Effector memory CD4-positive, alpha-beta T cell (primary cell): ENCODE results near the gene DRC3.

Experiments
- DNase-seq, 3 donors: peaks; one replicate each; pipeline ENCODE4 v3.0.0-alpha.2; 2020
- H3K27ac ChIP-seq: 2 replicates; pipeline ENCODE4 v1.7.0; 2013; ENCODE audit warnings: mild to moderate bottlenecking, low read length, moderate library complexity; ENCODE audit not compliant: insufficient read depth, poor library complexity, severe bottlenecking
- H3K27me3 ChIP-seq: replicated peaks from 2 replicates; pipeline ENCODE4 v1.7.0; 2013; ENCODE audit warnings: mild to moderate bottlenecking, low read length; ENCODE audit not compliant: insufficient read depth, control insufficient read depth, poor library complexity, severe bottlenecking
- H3K36me3 ChIP-seq: 2 replicates; pipeline ENCODE4 v1.7.0; 2013; ENCODE audit warnings: mild to moderate bottlenecking, low read length, moderate library complexity; ENCODE audit not compliant: control insufficient read depth, insufficient read depth
- H3K4me1 ChIP-seq: 2 replicates; pipeline ENCODE4 v1.7.0; 2013; ENCODE audit warnings: low read length, mild to moderate bottlenecking; ENCODE audit not compliant: control insufficient read depth, insufficient read depth, poor library complexity, severe bottlenecking
- H3K4me3 ChIP-seq: 2 replicates; pipeline ENCODE4 v1.7.0; 2013; ENCODE audit warnings: low read length, low read depth, mild to moderate bottlenecking; ENCODE audit not compliant: insufficient read depth, poor library complexity, severe bottlenecking
- H3K9me3 ChIP-seq: 2 replicates; pipeline ENCODE4 v1.7.0; 2013; ENCODE audit warnings: mild to moderate bottlenecking, low read length, moderate library complexity; ENCODE audit not compliant: control insufficient read depth

The DRC3 gene

GRCh38 chr17:18028114-18028951 lies 55.7 kb downstream of the DRC3 start:
- peaks cover 25% of the 10 kb centered on the region for H3K36me3 ChIP-seq
- no peak overlapping the region for H3K4me3 ChIP-seq
- DNase-seq, result no peak
- H3K4me1 ChIP-seq, result no peaks in the 10 kb centered on the region
- H3K27me3 ChIP-seq, result no peaks in the 10 kb centered on the region
- no peaks in the 10 kb centered on the region for H3K9me3 ChIP-seq
- H3K27ac ChIP-seq, result no peak overlapping the region

- Histone ChIP-seq H3K4me1 (no peaks in the 10 kb centered on the region), H3K9me3 (no peaks in the 10 kb centered on the region), H3K36me3 (peaks cover 23% of the 10 kb centered on the region), H3K27ac (no peak overlapping the region), H3K27me3 (no peaks in the 10 kb centered on the region), H3K4me3 (no peak overlapping the region)
- no peak for DNase-seq
Measured at GRCh38 chr17:18028952-18029540, 56.4 kb downstream of the DRC3 start.

DNA sequence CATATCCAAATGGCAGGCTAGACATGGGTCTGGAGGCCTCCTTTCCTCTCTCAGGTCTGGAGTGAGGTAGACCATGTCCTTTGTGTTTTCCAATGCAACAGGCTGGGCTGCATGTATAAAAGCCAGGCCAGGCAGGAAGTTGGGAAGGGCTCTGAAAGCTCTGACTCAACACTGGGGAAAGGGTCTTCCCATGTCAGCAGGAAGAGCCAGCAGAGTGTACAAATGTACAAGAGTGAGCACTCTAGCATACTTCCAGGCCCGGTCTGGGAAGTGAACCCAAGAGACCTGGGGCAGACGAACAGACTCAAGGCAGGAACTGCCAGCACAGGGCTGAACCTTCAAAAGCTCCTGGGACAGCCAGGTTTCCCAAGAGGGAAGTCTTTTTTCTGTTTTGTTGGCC lies 59.3 kb downstream of the DRC3 start:
- Histone ChIP-seq H3K27me3 (no peaks in the 10 kb centered on the region), H3K4me1 (no peaks in the 10 kb centered on the region), H3K27ac (no peak overlapping the region), H3K4me3 (no peak overlapping the region), H3K36me3 (peaks cover 15% of the 10 kb centered on the region), H3K9me3 (no peaks in the 10 kb centered on the region)
- no peak for DNase-seq

DNA sequence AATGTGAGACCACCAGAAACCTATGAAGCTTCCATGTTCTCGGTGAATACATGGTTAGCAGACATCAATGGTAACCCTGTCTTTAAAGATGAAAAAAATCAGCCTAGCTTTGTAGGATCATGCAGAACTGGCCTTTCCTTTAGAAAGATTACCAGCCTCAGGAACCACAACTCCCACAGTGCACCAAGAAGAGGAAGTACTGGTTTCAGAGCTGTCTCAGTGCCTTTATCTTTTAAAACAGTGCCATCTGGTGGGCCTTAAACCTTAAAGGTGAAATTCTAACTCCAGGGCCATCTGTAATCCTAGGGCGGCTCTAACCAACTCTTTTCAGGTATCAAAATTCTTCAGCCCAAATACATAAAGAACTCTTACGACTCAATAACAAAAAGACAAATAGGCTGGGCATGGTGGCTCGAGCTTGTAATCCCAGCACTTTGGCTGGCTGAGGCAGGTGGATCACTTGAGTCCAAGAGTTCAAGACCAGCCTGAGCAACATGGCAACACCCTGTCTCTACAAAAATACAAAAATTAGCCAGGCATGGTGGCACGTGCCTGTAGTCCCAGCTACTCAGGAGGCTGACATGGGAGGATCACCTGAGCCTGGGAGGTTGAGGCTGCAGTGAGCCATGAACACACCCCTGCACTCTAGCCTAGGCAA lies 60.9 kb downstream of the DRC3 start:
- Histone ChIP-seq H3K4me3 (no peak overlapping the region), H3K4me1 (peaks cover 13% of the 10 kb centered on the region), H3K9me3 (no peaks in the 10 kb centered on the region), H3K36me3 (peaks cover under 1% of the 10 kb centered on the region), H3K27ac (no peak overlapping the region), H3K27me3 (no peaks in the 10 kb centered on the region)
- DNase-seq, result peak; percentile 12 to 38 (median 17)

GRCh38 chr17:18035704-18036103 lies 63.0 kb downstream of the DRC3 start:
- H3K36me3 ChIP-seq, result no peaks in the 10 kb centered on the region
- H3K27ac ChIP-seq, result no peak overlapping the region
- no peak overlapping the region for H3K4me3 ChIP-seq
- DNase-seq, result no peak
- no peaks in the 10 kb centered on the region for H3K9me3 ChIP-seq
- no peaks in the 10 kb centered on the region for H3K27me3 ChIP-seq
- peaks cover 24% of the 10 kb centered on the region for H3K4me1 ChIP-seq

GRCh38 chr17:18037486-18037885 lies 64.8 kb downstream of the DRC3 start:
- H3K4me1 ChIP-seq, result peaks cover 26% of the 10 kb centered on the region
- H3K27ac ChIP-seq, result no peak overlapping the region
- no peaks in the 10 kb centered on the region for H3K36me3 ChIP-seq
- H3K27me3 ChIP-seq, result no peaks in the 10 kb centered on the region
- H3K9me3 ChIP-seq, result no peaks in the 10 kb centered on the region
- H3K4me3 ChIP-seq, result no peak overlapping the region
- no peak for DNase-seq

- Histone ChIP-seq H3K27me3 (no peaks in the 10 kb centered on the region), H3K4me1 (peaks cover 26% of the 10 kb centered on the region), H3K36me3 (no peaks in the 10 kb centered on the region), H3K4me3 (peak overlapping the region; percentile 83), H3K9me3 (no peaks in the 10 kb centered on the region), H3K27ac (peak overlapping the region; percentile 74)
- no peak for DNase-seq
Measured at GRCh38 chr17:18038149-18038850, 65.6 kb downstream of the DRC3 start.

- Histone ChIP-seq H3K27ac (peak within 1 kb of the TSS; percentile 74), H3K4me3 (peak within 1 kb of the TSS; percentile 83), H3K36me3 (no peaks in the 10 kb centered on the region), H3K4me1 (peaks cover 26% of the 10 kb centered on the region), H3K27me3 (no peaks in the 10 kb centered on the region), H3K9me3 (no peaks in the 10 kb centered on the region)
- DNase-seq, result peak; percentile 97 to 99 (median 99)
Measured at GRCh38 chr17:18038861-18039534, 66.3 kb downstream of the DRC3 start, which contains the start of the genes ATPAF2 and GID4. TSS of gene ATPAF2 (minus strand) at chr17:18039168. CDS start at chr17:18039013, 155 bp downstream. TSS of gene GID4 (plus strand) at chr17:18039408. CDS start at chr17:18039465, 57 bp downstream.

DNA sequence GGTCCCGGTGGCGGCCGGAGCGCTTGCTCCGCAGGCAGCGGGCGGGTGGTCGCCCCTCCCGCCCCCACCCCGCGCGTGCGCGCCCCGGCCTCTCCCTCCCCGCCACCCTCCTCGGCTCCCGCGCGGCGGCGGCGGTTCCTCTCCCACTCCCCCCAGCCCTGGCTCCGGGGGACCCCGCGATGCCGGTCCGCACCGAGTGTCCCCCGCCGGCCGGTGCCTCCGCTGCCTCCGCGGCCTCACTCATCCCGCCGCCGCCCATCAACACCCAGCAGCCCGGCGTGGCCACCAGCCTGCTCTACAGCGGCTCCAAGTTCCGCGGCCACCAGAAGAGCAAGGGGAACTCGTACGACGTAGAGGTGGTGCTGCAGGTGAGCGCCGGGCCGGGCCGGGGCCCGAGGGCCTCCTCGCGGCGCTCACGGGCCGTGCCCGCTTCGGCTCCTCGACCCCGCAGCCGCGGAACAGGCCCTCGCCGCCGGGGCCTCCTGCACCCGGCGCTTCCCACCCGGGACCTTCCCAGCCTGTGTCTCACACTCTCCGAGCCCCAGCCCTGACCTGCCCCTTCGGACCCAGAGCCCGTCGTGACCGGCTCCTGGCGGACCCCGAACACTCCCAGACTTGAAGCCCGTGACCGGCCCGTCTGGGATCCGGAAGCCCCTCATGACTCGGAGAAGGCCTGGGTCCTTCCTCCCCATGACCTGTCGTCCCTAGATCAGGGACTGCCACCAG lies 67.0 kb downstream of the DRC3 start:
- Histone ChIP-seq H3K4me1 (peaks cover 26% of the 10 kb centered on the region), H3K36me3 (peaks cover 1% of the 10 kb centered on the region)
- DNase-seq, result peak in 1 of 3 donors; percentile 8

More for the DNA sequence above, 67.0 kb downstream of the DRC3 start:
- Histone ChIP-seq H3K9me3 (no peaks in the 10 kb centered on the region), H3K4me3 (peak overlapping the region; percentile 83), H3K27ac (peak overlapping the region; percentile 74), H3K27me3 (no peaks in the 10 kb centered on the region)
